CD4-positive, alpha-beta T cell (primary cell): ENCODE measurements around the gene PTPRCAP. TPM values are rescaled to one million over a fixed set of nuclear protein-coding genes. Genes with fewer than 3 reads are reported as not detected.

Experiments
- ATAC-seq: fragments of 200-7000 bp; cut with Tn5 transposase; one replicate; pipeline ENCODE4 v1.10.0; 2022; ENCODE audit warnings: mild to moderate bottlenecking; ENCODE audit not compliant: poor library complexity
- CTCF ChIA-PET: fragments of 350-600 bp; sonication (Branson Sonifier 250); formaldehyde crosslinking; loops from one replicate; lab custom pipeline; 2021; ENCODE audit warnings: antibody characterized with exemption, inconsistent platforms; lab: Charles Lee
- POLR2A ChIA-PET: fragments of 350-600 bp; sonication (Branson Sonifier 250); formaldehyde crosslinking; loops from one replicate; lab custom pipeline; 2021; ENCODE audit warnings: antibody characterized with exemption, inconsistent platforms; lab: Charles Lee
- DNase-seq, 14 experiments: peaks; one replicate each; pipeline ENCODE4 v3.0.0-alpha.2; 2013 to 2020; ENCODE audit warnings: mixed read lengths in 2 of 14
- H3K27ac ChIP-seq, 2 donors: one replicate each; pipeline versions ENCODE4 v1.5.1 to v1.7.0; 2013; ENCODE audit warnings: low read length in 2 of 2, low read depth in 1 of 2, mild to moderate bottlenecking in 1 of 2
- H3K27me3 ChIP-seq, 2 experiments: 1 replicate in 1 of 2; 2 replicates in 1 of 2; pipeline versions ENCODE4 v1.6.1 to v1.7.0; 2013; ENCODE audit warnings: low read length in 2 of 2, control low read depth in 1 of 2, mild to moderate bottlenecking in 1 of 2, moderate library complexity in 1 of 2; ENCODE audit not compliant: insufficient read depth in 2 of 2, control insufficient read depth in 1 of 2
- H3K36me3 ChIP-seq: one replicate; pipeline ENCODE4 v1.6.1; 2013; ENCODE audit warnings: low read length, control low read depth; ENCODE audit not compliant: insufficient read depth
- H3K4me1 ChIP-seq: one replicate; pipeline ENCODE4 v1.6.1; 2013; ENCODE audit warnings: low read length, control low read depth; ENCODE audit not compliant: insufficient read depth
- H3K4me3 ChIP-seq: one replicate; pipeline ENCODE4 v1.5.1; 2013; ENCODE audit warnings: mild to moderate bottlenecking, low read length, moderate library complexity
- H3K9me3 ChIP-seq, 2 experiments: 1 replicate in 1 of 2; 2 replicates in 1 of 2; pipeline versions ENCODE4 v1.6.1 to v1.7.0; 2013; ENCODE audit warnings: low read length in 2 of 2, mild to moderate bottlenecking in 2 of 2, control low read depth in 1 of 2, moderate library complexity in 1 of 2; ENCODE audit not compliant: control insufficient read depth in 1 of 2, insufficient read depth in 1 of 2
- H3K27ac Mint-ChIP-seq: one replicate; pipeline ENCODE4 v1.8.0; 2020; ENCODE audit warnings: mixed read lengths
- H3K27me3 Mint-ChIP-seq: one replicate; pipeline ENCODE4 v1.8.0; 2021; ENCODE audit warnings: mixed read lengths
- H3K36me3 Mint-ChIP-seq: one replicate; pipeline ENCODE4 v1.8.0; 2021; ENCODE audit warnings: low read depth, mixed read lengths
- H3K4me1 Mint-ChIP-seq: one replicate; pipeline ENCODE4 v1.8.0; 2021; ENCODE audit warnings: low read depth, mixed read lengths
- H3K4me3 Mint-ChIP-seq: one replicate; pipeline ENCODE4 v1.8.0; 2020; ENCODE audit warnings: mild to moderate bottlenecking, mixed read lengths
- H3K9me3 Mint-ChIP-seq: one replicate; pipeline ENCODE4 v1.8.0; 2020; ENCODE audit warnings: mixed read lengths
- CTCF ChIP-seq: fragments of 200-600 bp; IDR thresholded peaks from one replicate; pipeline ENCODE4 v1.8.0; 2022; ENCODE audit warnings: antibody characterized with exemption, mild to moderate bottlenecking
- intact Hi-C, 2 experiments: fragments of 100-400 bp; cut with DNase I in 1 of 2; cut with micrococcal nuclease in 1 of 2; formaldehyde crosslinking; loops; one replicate each; pipeline versions ENCODE4 v1.15.1 to v1.9.0; 2023 to 2025; cut with DNase I, micrococcal nuclease
- total RNA-seq, 174 experiments: library from RNA in 2 of 174; stranded (reverse) in 2 of 174; gene quantifications; one replicate each; pipeline ENCODE4 v1.2.3 and lab custom pipeline; 2021 to 2026

PTPRCAP gene
- total RNA-seq, 2 experiments from 2014 or later: 129 to 134 TPM

DNA sequence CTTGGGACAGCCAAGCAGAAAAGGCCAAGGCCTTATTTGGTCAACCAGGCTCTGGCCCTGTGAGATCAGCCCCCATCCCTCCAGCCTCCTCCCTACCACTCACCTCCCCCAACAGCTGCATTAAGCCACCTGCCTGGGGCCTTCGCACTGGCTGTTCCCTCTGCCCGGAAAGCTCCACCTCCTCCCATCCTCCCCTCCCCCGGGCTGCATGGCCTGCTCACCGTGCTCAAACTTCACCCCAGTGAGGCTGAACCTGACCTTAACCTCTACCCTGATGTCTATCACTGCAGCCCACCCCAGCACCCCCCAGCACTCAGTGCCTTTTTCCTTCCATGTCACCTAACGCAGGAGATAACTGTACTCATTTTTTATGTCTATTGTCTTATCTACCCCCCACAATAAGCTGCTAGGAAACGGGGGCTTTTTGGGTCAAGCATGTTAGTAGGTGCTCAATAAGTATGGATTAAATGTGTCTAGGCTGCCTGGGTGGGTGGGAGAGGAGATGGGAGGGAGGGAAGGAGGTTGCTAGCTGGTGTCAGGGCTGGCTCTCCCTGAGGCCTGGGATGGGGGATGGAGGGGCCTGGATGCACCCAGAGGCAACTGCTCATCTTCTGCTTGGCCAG, 912 bp downstream of the PTPRCAP start:
- peak; percentile 13 for ATAC-seq
- H3K4me1 Mint-ChIP-seq: peaks cover 71% of the 10 kb centered on the region
- CTCF ChIA-PET: interaction anchor here (0.9 to 4.3 kb wide), 8 partner anchors 16 to 91 kb away, joined by 3 to 21 read pairs (median 4); partner anchors contain the start of genes PPP1CA and TBC1D10C
- Histone ChIP-seq H3K27ac (peak overlapping the region in 1 of 2 donors; percentile 94), H3K4me1 (peaks cover 81% of the 10 kb centered on the region), H3K4me3 (peak overlapping the region; percentile 97), H3K36me3 (peaks cover 47% of the 10 kb centered on the region), H3K9me3 (no peaks in the 10 kb centered on the region), H3K27me3 (no peaks in the 10 kb centered on the region)
- peaks cover 63% of the 10 kb centered on the region for H3K36me3 Mint-ChIP-seq
- POLR2A ChIA-PET: interaction anchor here (0.6 to 17.7 kb wide), 27 partner anchors 8 to 1937 kb away, joined by 3 to 411 read pairs (median 11); partner anchors contain the start of genes AIP, CABP4, CARNS1 and CDK2AP2
- intact Hi-C loops: loop anchor here (1.0 to 2.0 kb wide), 6 partner anchors 10 to 70 kb away; partner anchors contain the start of genes PPP1CA (in 1 of the 2) and TMEM134 (in 1 of the 2)
- peak overlapping the region; percentile 98 for H3K27ac Mint-ChIP-seq
- H3K4me3 Mint-ChIP-seq: peak overlapping the region; percentile 98
- DNase-seq: peak in 13 of 14 experiments; percentile 55 to 82 (median 69)
- no peaks in the 10 kb centered on the region for H3K9me3 Mint-ChIP-seq
- TF ChIP-seq CTCF: no peak
- no peaks in the 10 kb centered on the region for H3K27me3 Mint-ChIP-seq

DNA sequence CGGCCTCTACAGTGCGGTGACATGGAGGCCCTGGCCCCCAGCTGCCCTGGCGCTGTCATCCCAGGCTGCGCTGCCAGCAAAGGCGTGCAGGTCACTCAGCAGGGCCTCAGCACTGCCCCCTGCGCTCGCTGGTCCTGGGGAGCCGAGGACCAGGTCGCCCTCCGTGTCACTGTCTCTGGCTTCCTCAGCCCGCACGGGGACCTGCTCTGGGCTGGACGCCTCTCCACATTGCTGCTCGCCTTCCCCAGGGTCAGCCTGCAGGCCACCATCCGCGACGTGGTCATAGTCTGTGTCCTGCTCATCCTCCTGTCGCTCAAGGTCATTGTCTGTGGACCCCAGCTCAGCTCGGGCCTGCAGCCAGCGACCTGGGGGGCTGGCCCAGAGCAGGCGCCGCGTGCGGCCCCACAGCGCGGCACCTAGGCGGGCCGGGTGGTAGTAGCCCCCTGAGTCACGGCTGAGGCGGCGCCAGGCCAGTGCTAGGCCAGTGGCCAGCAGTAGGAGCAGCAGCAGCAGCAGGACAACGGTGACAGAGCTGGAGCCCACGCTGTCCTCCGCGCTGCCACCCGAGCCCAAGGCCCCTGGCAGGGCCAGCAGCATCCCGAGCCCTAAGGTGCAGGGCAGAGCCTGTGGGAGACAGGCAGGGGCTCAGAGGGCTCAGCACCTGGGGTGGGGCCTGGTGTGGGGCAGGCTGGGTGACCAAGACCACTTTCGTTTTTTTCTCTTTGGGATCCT, 1.6 kb downstream of the PTPRCAP start:
- Histone ChIP-seq H3K4me3 (peak overlapping the region; percentile 97), H3K4me1 (peaks cover 79% of the 10 kb centered on the region), H3K36me3 (peaks cover 51% of the 10 kb centered on the region), H3K9me3 (no peaks in the 10 kb centered on the region), H3K27me3 (no peaks in the 10 kb centered on the region), H3K27ac (peak overlapping the region in 1 of 2 donors; percentile 94)
- H3K36me3 Mint-ChIP-seq: peaks cover 68% of the 10 kb centered on the region
- H3K27ac Mint-ChIP-seq: peak overlapping the region; percentile 98
- ChIA-PET POLR2A (interaction anchor here (0.6 to 17.7 kb wide), 19 partner anchors 7 to 1937 kb away, joined by 3 to 411 read pairs (median 21); partner anchors contain the start of genes AIP, CABP4, CARNS1 and CLCF1), CTCF (interaction anchor here (0.9 to 4.3 kb wide), 4 partner anchors 29 to 90 kb away, joined by 3 to 21 read pairs (median 4); partner anchors contain the start of gene PPP1CA)
- ATAC-seq: no peak
- intact Hi-C loops: loop anchor here (2.0 kb wide), 5 partner anchors 27 to 71 kb away; partner anchors contain the start of genes PPP1CA (in 1 of the 2) and TMEM134 (in 1 of the 2)
- H3K4me1 Mint-ChIP-seq: peaks cover 65% of the 10 kb centered on the region
- no peak for TF ChIP-seq CTCF
- no peak for DNase-seq
- H3K27me3 Mint-ChIP-seq: no peaks in the 10 kb centered on the region
- H3K4me3 Mint-ChIP-seq: peak overlapping the region; percentile 98
- H3K9me3 Mint-ChIP-seq: no peaks in the 10 kb centered on the region

DNA sequence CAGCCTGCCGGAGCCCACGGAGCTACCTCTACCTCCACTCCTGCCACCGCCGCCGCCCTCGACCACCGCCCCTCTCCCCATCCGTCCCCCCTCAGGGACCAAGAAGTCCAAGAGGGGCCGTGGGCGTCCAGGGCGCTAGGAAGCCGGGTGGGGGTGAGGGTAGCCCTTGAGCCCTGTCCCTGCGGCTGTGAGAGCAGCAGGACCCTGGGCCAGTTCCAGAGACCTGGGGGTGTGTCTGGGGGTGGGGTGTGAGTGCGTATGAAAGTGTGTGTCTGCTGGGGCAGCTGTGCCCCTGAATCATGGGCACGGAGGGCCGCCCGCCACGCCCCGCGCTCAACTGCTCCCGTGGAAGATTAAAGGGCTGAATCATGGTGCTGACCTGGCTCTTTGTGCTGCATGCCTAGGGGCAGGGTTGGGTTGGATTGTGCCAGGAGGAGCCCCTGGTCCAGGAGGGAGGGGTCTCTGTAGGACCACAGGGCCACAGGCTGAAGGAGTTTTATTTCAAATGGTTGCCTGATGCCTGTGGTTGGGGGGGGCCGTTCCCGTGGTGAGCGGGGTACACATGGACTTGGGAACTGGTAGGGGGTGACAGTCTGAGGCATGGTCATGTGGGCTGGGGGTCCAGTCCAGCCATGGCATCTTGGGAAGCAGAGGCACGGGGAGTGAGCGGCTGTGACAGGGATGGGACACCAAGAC, 2.3 kb downstream of the PTPRCAP start:
- H3K36me3 ChIP-seq: peaks cover 51% of the 10 kb centered on the region
- H3K27ac ChIP-seq: peak overlapping the region; percentile 52 to 94
- peaks cover 58% of the 10 kb centered on the region for H3K4me1 Mint-ChIP-seq
- POLR2A ChIA-PET: interaction anchor here (1.3 to 17.7 kb wide), 9 partner anchors 9 to 50 kb away, joined by 6 to 411 read pairs (median 87); partner anchors contain the start of genes AIP, CARNS1, PPP1CA and TBC1D10C
- H3K4me1 ChIP-seq: peaks cover 77% of the 10 kb centered on the region
- no peak for TF ChIP-seq CTCF
- no peaks in the 10 kb centered on the region for H3K9me3 ChIP-seq
- no peaks in the 10 kb centered on the region for H3K27me3 ChIP-seq
- peaks cover 68% of the 10 kb centered on the region for H3K36me3 Mint-ChIP-seq
- peak overlapping the region; percentile 98 for H3K4me3 Mint-ChIP-seq
- H3K9me3 Mint-ChIP-seq: no peaks in the 10 kb centered on the region
- peak overlapping the region; percentile 97 for H3K4me3 ChIP-seq
- ATAC-seq: no peak
- DNase-seq: peak in 1 of 14 experiments; percentile 37
- CTCF ChIA-PET: no interaction called here
- intact Hi-C loops: loop anchor here in 1 of 2 experiments (2.0 kb wide), 1 partner anchor 28 kb away; no protein-coding TSS in a partner anchor
- H3K27me3 Mint-ChIP-seq: no peaks in the 10 kb centered on the region
- peak overlapping the region; percentile 78 for H3K27ac Mint-ChIP-seq
